K562 (cell line): ENCODE results near the gene NCOA6. TPM values are rescaled to one million over a fixed set of nuclear protein-coding genes. Genes with fewer than 3 reads are reported as not detected.

Experiments used
- AFF1 ChIP-seq, 2 experiments: fragments of 450-650 bp; IDR thresholded peaks; 2 replicates each; pipeline ENCODE4 v1.6.1; 2018; ENCODE audit warnings: mild to moderate bottlenecking in 2 of 2, low read depth in 1 of 2; ENCODE audit not compliant: partially characterized antibody in 2 of 2
- BRF2 ChIP-seq: IDR thresholded peaks from 3 replicates; pipeline ENCODE4 v1.6.1; 2011; ENCODE audit warnings: borderline replicate concordance, mild to moderate bottlenecking; ENCODE audit not compliant: insufficient read length, insufficient read depth
- CREB5 ChIP-seq: fragments of 250-450 bp; sonication (Bioruptor Pico); IDR thresholded peaks from 2 replicates; pipeline ENCODE4 v1.5.0; 2020; ENCODE audit warnings: mild to moderate bottlenecking
- CREM ChIP-seq: IDR thresholded peaks from 2 replicates; pipeline ENCODE4 v1.6.1; 2014; ENCODE audit warnings: antibody characterized with exemption, low read depth
- CUX1 ChIP-seq: fragments of 200-800 bp; sonication (Bioruptor generic); IDR thresholded peaks from 2 replicates; pipeline ENCODE4 v1.6.1; 2016; ENCODE audit warnings: missing genetic modification characterization, missing compliant biosample characterization
- FOXP1 ChIP-seq: sonication (generic); formaldehyde crosslinking; IDR thresholded peaks from 2 replicates; pipeline ENCODE4 v1.8.0; 2022; ENCODE audit warnings: mild to moderate bottlenecking, missing genetic modification reagents
- MLX ChIP-seq, 2 experiments: fragments of 450-650 bp in 1 of 2; sonication (generic) in 1 of 2; formaldehyde crosslinking; conservative IDR thresholded peaks; 2 replicates each; pipeline versions ENCODE4 v1.4.0 to v1.8.1; 2020 to 2022; ENCODE audit warnings: mild to moderate bottlenecking in 1 of 2, missing genetic modification reagents in 1 of 2
- MTA3 ChIP-seq: fragments of 450-650 bp; formaldehyde crosslinking; IDR thresholded peaks from 2 replicates; pipeline ENCODE4 v1.6.1; 2017; ENCODE audit warnings: mild to moderate bottlenecking, borderline replicate concordance
- RBM15 ChIP-seq: fragments of 200-400 bp; formaldehyde crosslinking; IDR thresholded peaks from 2 replicates; pipeline ENCODE4 v1.6.1; 2018; ENCODE audit warnings: mild to moderate bottlenecking, low read length, moderate library complexity; ENCODE audit not compliant: insufficient read depth
- TAF1 ChIP-seq: IDR thresholded peaks from 2 replicates; pipeline ENCODE4 v1.6.1; 2011; ENCODE audit warnings: mild to moderate bottlenecking, low read length, moderate library complexity; ENCODE audit not compliant: insufficient read depth, control insufficient read depth, severe bottlenecking; ENCODE audit errors: extremely low read depth
- TEAD1 ChIP-seq, 2 experiments: fragments of 450-650 bp in 1 of 2; sonication (generic) in 1 of 2; formaldehyde crosslinking; IDR thresholded peaks; 2 replicates each; pipeline versions ENCODE4 v1.4.0 to v1.8.0; 2020 to 2022; ENCODE audit warnings: mild to moderate bottlenecking in 2 of 2, missing genetic modification reagents in 1 of 2
- ZKSCAN3 ChIP-seq: fragments of 250-450 bp; sonication (Bioruptor Pico); IDR thresholded peaks from 2 replicates; pipeline ENCODE4 v1.4.0; 2020
- polyA plus RNA-seq, 8 experiments: library from polyadenylated mRNA; depleted of rRNA in 4 of 8; stranded (reverse) in 5 of 8; unstranded in 3 of 8; fragments of >200 nt; fragmentation: Nextera tagmentation in 2 of 8; fragmentation: Illumina TruSeq in 1 of 8; extraction: Ambion mirVana in 2 of 8; extraction: Trizol in 1 of 8; gene quantifications; 2 replicates each; pipeline versions ENCODE4 v1.2.1 to v1.2.3, GENCODE V29; 2011 to 2014; ENCODE audit warnings: inconsistent platforms in 1 of 8, missing spikeins in 1 of 8
- total RNA-seq, 7 experiments: library from RNA; depleted of rRNA in 6 of 7; stranded (reverse); fragments of >200 nt in 6 of 7; fragmentation: Illumina TruSeq in 2 of 7; extraction: Trizol in 2 of 7; gene quantifications; 2 replicates each; pipeline versions ENCODE4 v1.2.1 to v1.2.3, GENCODE V29; 2011 to 2021; ENCODE audit warnings: low replicate concordance in 1 of 7

Gene NCOA6
- total and polyA plus RNA-seq, 9 of the 15 experiments (the other 6 are each of a cell fraction or from before 2014, with no cell fraction given), result 6.1 to 25.0 (median 9.5) TPM

- peak; percentile 95 for TF ChIP-seq CREM
- peak; percentile 66; the same call in 1 of the 2 replicates for TF ChIP-seq MTA3
- no peak for TF ChIP-seq RBM15
- TF ChIP-seq BRF2, result no peak
- no peak for TF ChIP-seq AFF1 (IDR thresholded peaks at IDR 0.05; ENCODE audit: low read depth in 1 of 2, partially characterized antibody in 2 of 2)
- no peak for TF ChIP-seq MLX (CRISPR knock-in tag; conservative IDR thresholded peaks at IDR 0.05)
- no peak; the same call in 1 of the 2 replicates for TF ChIP-seq CUX1 (CRISPR knock-in tag)
- no peak for TF ChIP-seq CREB5 (CRISPR knock-in tag)
- TF ChIP-seq FOXP1, result no peak
- TF ChIP-seq TAF1, result peak; percentile 11
- no peak for TF ChIP-seq ZKSCAN3
- TF ChIP-seq TEAD1 (CRISPR knock-in tag; IDR thresholded peaks at IDR 0.05), result no peak
Observed at GRCh38 chr20:34704177-34705007, 121.1 kb downstream of the NCOA6 start, which contains the start of gene TP53INP2 (continued).
